ENCODE results near the gene SLC9A3.

The SLC9A3 gene

GRCh38 chr5:549229-549628, 25.0 kb upstream of the SLC9A3 start:
- in situ Hi-C loops (cut with HindIII; ENCODE audit: low pct_unique_long_range_greater_than_20kb, low sequenced_read_pairs) = no loop called here
- no peak for TF ChIP-seq JUND (IDR thresholded peaks at IDR 0.05; ENCODE audit: low read depth)
- DNase-seq (ENCODE audit: low read depth in 1 of 2, low spot score in 1 of 2) = no peak

GRCh38 chr5:548256-548655, 24.0 kb upstream of the SLC9A3 start:
- in situ Hi-C loops (cut with HindIII; ENCODE audit: low pct_unique_long_range_greater_than_20kb, low sequenced_read_pairs) = no loop called here
- DNase-seq (ENCODE audit: low read depth in 1 of 2, low spot score in 1 of 2) = no peak
- TF ChIP-seq JUND (IDR thresholded peaks at IDR 0.05; ENCODE audit: low read depth) = no peak

GRCh38 chr5:547086-547924, 23.1 kb upstream of the SLC9A3 start:
- peak in 1 of 2 experiments; percentile 63 for DNase-seq (ENCODE audit: low read depth in 1 of 2, low spot score in 1 of 2)
- in situ Hi-C loops (cut with HindIII; ENCODE audit: low pct_unique_long_range_greater_than_20kb, low sequenced_read_pairs) = no loop called here
- no peak for TF ChIP-seq JUND (IDR thresholded peaks at IDR 0.05; ENCODE audit: low read depth)

- TF ChIP-seq JUND (IDR thresholded peaks at IDR 0.05; ENCODE audit: low read depth) = no peak
- in situ Hi-C loops (cut with HindIII; ENCODE audit: low pct_unique_long_range_greater_than_20kb, low sequenced_read_pairs) = no loop called here
Measured at GRCh38 chr5:546376-546908, 22.2 kb upstream of the SLC9A3 start.

GRCh38 chr5:545641-546375, 21.6 kb upstream of the SLC9A3 start:
- DNase-seq (ENCODE audit: low read depth in 1 of 2, low spot score in 1 of 2) = no peak
- in situ Hi-C loops (cut with HindIII; ENCODE audit: low pct_unique_long_range_greater_than_20kb, low sequenced_read_pairs) = no loop called here
- no peak for TF ChIP-seq JUND (IDR thresholded peaks at IDR 0.05; ENCODE audit: low read depth)

More at GRCh38 chr5:546376-546908, 22.2 kb upstream of the SLC9A3 start:
- DNase-seq (ENCODE audit: low read depth in 1 of 2, low spot score in 1 of 2) = no peak

- in situ Hi-C loops (cut with HindIII; ENCODE audit: low pct_unique_long_range_greater_than_20kb, low sequenced_read_pairs) = no loop called here
- TF ChIP-seq JUND (IDR thresholded peaks at IDR 0.05; ENCODE audit: low read depth) = no peak
- DNase-seq (ENCODE audit: low read depth in 1 of 2, low spot score in 1 of 2) = no peak
Measured at GRCh38 chr5:544675-545355, 20.6 kb upstream of the SLC9A3 start.

- TF ChIP-seq JUND (IDR thresholded peaks at IDR 0.05; ENCODE audit: low read depth) = no peak
- in situ Hi-C loops (cut with HindIII; ENCODE audit: low pct_unique_long_range_greater_than_20kb, low sequenced_read_pairs) = no loop called here
- no peak for DNase-seq (ENCODE audit: low read depth in 1 of 2, low spot score in 1 of 2)
Measured at GRCh38 chr5:543755-544674, 19.8 kb upstream of the SLC9A3 start.

- TF ChIP-seq JUND (IDR thresholded peaks at IDR 0.05; ENCODE audit: low read depth) = no peak
- no peak for DNase-seq (ENCODE audit: low read depth in 1 of 2, low spot score in 1 of 2)
- in situ Hi-C loops (cut with HindIII; ENCODE audit: low pct_unique_long_range_greater_than_20kb, low sequenced_read_pairs) = no loop called here
Measured at GRCh38 chr5:543351-543750, 19.1 kb upstream of the SLC9A3 start.

- in situ Hi-C loops (cut with HindIII; ENCODE audit: low pct_unique_long_range_greater_than_20kb, low sequenced_read_pairs) = no loop called here
- DNase-seq (ENCODE audit: low read depth in 1 of 2, low spot score in 1 of 2) = no peak
- TF ChIP-seq JUND (IDR thresholded peaks at IDR 0.05; ENCODE audit: low read depth) = no peak
Measured at GRCh38 chr5:542319-543311, 18.4 kb upstream of the SLC9A3 start.

GRCh38 chr5:541539-542318, 17.5 kb upstream of the SLC9A3 start:
- DNase-seq (ENCODE audit: low read depth in 1 of 2, low spot score in 1 of 2) = no peak
- no peak for TF ChIP-seq JUND (IDR thresholded peaks at IDR 0.05; ENCODE audit: low read depth)
- in situ Hi-C loops (cut with HindIII; ENCODE audit: low pct_unique_long_range_greater_than_20kb, low sequenced_read_pairs) = no loop called here
